H1 (cell line): ENCODE measurements around the gene P2RY14. TPM values are rescaled to one million over a fixed set of nuclear protein-coding genes. Genes with fewer than 3 reads are reported as not detected.

Source experiments
- CHD7 ChIP-seq: fragments of 300-600 bp; sonication (generic); IDR thresholded peaks from 2 replicates; pipeline ENCODE4 v1.7.1; 2012; ENCODE audit warnings: low read length, moderate library complexity, mild to moderate bottlenecking, inconsistent platforms; ENCODE audit not compliant: insufficient replicate concordance
- CREB1 ChIP-seq: IDR thresholded peaks from 2 replicates; pipeline ENCODE4 v1.6.1; 2012; ENCODE audit warnings: inconsistent platforms
- KDM1A ChIP-seq: fragments of 200-600, 300-600 bp; sonication (generic); IDR thresholded peaks from 2 replicates; pipeline ENCODE4 v1.7.1; 2016; ENCODE audit warnings: mild to moderate bottlenecking, low read length, borderline replicate concordance
- polyA plus RNA-seq, 7 experiments: library from polyadenylated mRNA; depleted of rRNA in 3 of 7; stranded (reverse) in 5 of 7; unstranded in 2 of 7; fragments of >200 nt in 5 of 7; fragments of 200-250 nt in 2 of 7; gene quantifications; 1 replicate in 5 of 7; 2 replicates in 1 of 7; 4 replicates in 1 of 7; pipeline versions ENCODE4 v1.2.1 to v1.2.3, GENCODE V29; 2011 to 2013; ENCODE audit warnings: missing spikeins in 2 of 7, mixed read lengths in 2 of 7
- total RNA-seq: library from RNA; stranded (reverse); fragmentation: NEBNext Ultra II Directional; extraction: Animal tissue kit (Norgen Biotek cat#: 25700); gene quantifications from 2 replicates; pipeline ENCODE4 v1.2.1, GENCODE V29; 2021

The P2RY14 gene
- total and polyA plus RNA-seq, 2 of the 8 experiments (the other 6 are each of a cell fraction or from before 2014, with no cell fraction given): not detected

GRCh38 chr3:151236736-151237135 is 41.6 kb downstream of the P2RY14 start (continued):
- TF ChIP-seq CHD7: no peak
- TF ChIP-seq CREB1: no peak
- TF ChIP-seq KDM1A: no peak
